Rectal smooth muscle tissue (tissue), 1 donor: ENCODE data around the gene RNPEPL1.
"Not testable (repeated sequence)": the region's sequence is repeated elsewhere in the genome, so short reads cannot be mapped to it uniquely, and the experiment has no call there.

Source experiments
- H3K27ac ChIP-seq: one replicate; pipeline ENCODE4 v1.7.0; 2013; ENCODE audit warnings: low read depth, low read length, inconsistent platforms
- H3K27me3 ChIP-seq: one replicate; pipeline ENCODE4 v1.7.0; 2013; ENCODE audit warnings: low read length; ENCODE audit not compliant: control insufficient read depth, insufficient read depth
- H3K36me3 ChIP-seq: one replicate; pipeline ENCODE4 v1.7.0; 2013; ENCODE audit warnings: low read length; ENCODE audit not compliant: control insufficient read depth, insufficient read depth
- H3K4me1 ChIP-seq: one replicate; pipeline ENCODE4 v1.7.0; 2013; ENCODE audit warnings: low read length; ENCODE audit not compliant: control insufficient read depth, insufficient read depth
- H3K4me3 ChIP-seq: one replicate; pipeline ENCODE4 v1.7.0; 2013; ENCODE audit warnings: low read length
- H3K9ac ChIP-seq: one replicate; pipeline ENCODE4 v1.7.0; 2013; ENCODE audit warnings: low read length

The RNPEPL1 gene

GRCh38 chr2:240526521-240526920 lies 41.8 kb upstream of the RNPEPL1 start:
- Histone ChIP-seq H3K27me3 (no peaks in the 10 kb centered on the region), H3K4me3 (no peak overlapping the region), H3K9ac (no peak overlapping the region), H3K4me1 (no peaks in the 10 kb centered on the region), H3K27ac (no peak overlapping the region), H3K36me3 (peaks cover 17% of the 10 kb centered on the region)

- no peaks in the 10 kb centered on the region for H3K4me1 ChIP-seq
- no peaks in the 10 kb centered on the region for H3K27me3 ChIP-seq
- no peak overlapping the region for H3K27ac ChIP-seq
- no peak overlapping the region for H3K4me3 ChIP-seq
- H3K36me3 ChIP-seq, result peaks cover 17% of the 10 kb centered on the region
- H3K9ac ChIP-seq, result no peak overlapping the region
These were observed 41.0 kb upstream of the RNPEPL1 start for GRCh38 chr2:240527153-240527750.

GRCh38 chr2:240528406-240529040 lies 39.8 kb upstream of the RNPEPL1 start:
- no peaks in the 10 kb centered on the region for H3K27me3 ChIP-seq
- no peak overlapping the region for H3K4me3 ChIP-seq
- no peak overlapping the region for H3K27ac ChIP-seq
- H3K36me3 ChIP-seq, result peaks cover 16% of the 10 kb centered on the region
- H3K9ac ChIP-seq, result no peak overlapping the region
- no peaks in the 10 kb centered on the region for H3K4me1 ChIP-seq

- Histone ChIP-seq H3K27me3 (no peaks in the 10 kb centered on the region), H3K9ac (no peak overlapping the region), H3K36me3 (peaks cover 12% of the 10 kb centered on the region)
These were observed 38.8 kb upstream of the RNPEPL1 start for GRCh38 chr2:240529344-240529999.

GRCh38 chr2:240530181-240530580 lies 38.1 kb upstream of the RNPEPL1 start:
- no peaks in the 10 kb centered on the region for H3K27me3 ChIP-seq
- no peaks in the 10 kb centered on the region for H3K4me1 ChIP-seq
- no peak overlapping the region for H3K9ac ChIP-seq
- H3K27ac ChIP-seq, result no peak overlapping the region
- H3K36me3 ChIP-seq, result peaks cover 10% of the 10 kb centered on the region
- no peak overlapping the region for H3K4me3 ChIP-seq

More at GRCh38 chr2:240529344-240529999, 38.8 kb upstream of the RNPEPL1 start:
- H3K27ac ChIP-seq, result no peak overlapping the region
- H3K4me3 ChIP-seq, result no peak overlapping the region
- no peaks in the 10 kb centered on the region for H3K4me1 ChIP-seq

- Histone ChIP-seq H3K27me3 (no peaks in the 10 kb centered on the region), H3K4me3 (no peak overlapping the region), H3K9ac (no peak overlapping the region), H3K27ac (no peak overlapping the region), H3K36me3 (peaks cover 4% of the 10 kb centered on the region), H3K4me1 (no peaks in the 10 kb centered on the region)
These were observed 37.2 kb upstream of the RNPEPL1 start for GRCh38 chr2:240531038-240531437.

- Histone ChIP-seq H3K36me3 (no peaks in the 10 kb centered on the region), H3K9ac (no peak overlapping the region), H3K27ac (no peak overlapping the region), H3K27me3 (no peaks in the 10 kb centered on the region), H3K4me3 (no peak overlapping the region), H3K4me1 (no peaks in the 10 kb centered on the region)
These were observed 36.1 kb upstream of the RNPEPL1 start for GRCh38 chr2:240532031-240532775.

GRCh38 chr2:240538031-240538780 lies 30.1 kb upstream of the RNPEPL1 start:
- H3K4me3 ChIP-seq, result no peak overlapping the region

GRCh38 chr2:240539101-240539500 lies 29.2 kb upstream of the RNPEPL1 start:
- not testable (repeated sequence) for H3K36me3 ChIP-seq, H3K27ac ChIP-seq, H3K27me3 ChIP-seq, H3K9ac ChIP-seq, H3K4me1 ChIP-seq, H3K4me3 ChIP-seq

More at GRCh38 chr2:240538031-240538780, 30.1 kb upstream of the RNPEPL1 start:
- Histone ChIP-seq H3K27me3 (no peaks in the 10 kb centered on the region), H3K9ac (no peak overlapping the region), H3K36me3 (no peaks in the 10 kb centered on the region), H3K27ac (no peak overlapping the region), H3K4me1 (no peaks in the 10 kb centered on the region)

GRCh38 chr2:240539906-240540305 lies 28.4 kb upstream of the RNPEPL1 start:
- Histone ChIP-seq H3K9ac (no peak overlapping the region), H3K36me3 (no peaks in the 10 kb centered on the region), H3K27me3 (no peaks in the 10 kb centered on the region), H3K27ac (no peak overlapping the region), H3K4me3 (no peak overlapping the region), H3K4me1 (no peaks in the 10 kb centered on the region)

- no peaks in the 10 kb centered on the region for H3K4me1 ChIP-seq
- H3K27ac ChIP-seq, result no peak overlapping the region
- no peak overlapping the region for H3K9ac ChIP-seq
- no peaks in the 10 kb centered on the region for H3K36me3 ChIP-seq
- no peak overlapping the region for H3K4me3 ChIP-seq
- no peaks in the 10 kb centered on the region for H3K27me3 ChIP-seq
These were observed 17.0 kb upstream of the RNPEPL1 start for GRCh38 chr2:240551288-240551687.

- H3K36me3 ChIP-seq, result no peaks in the 10 kb centered on the region
- no peak overlapping the region for H3K9ac ChIP-seq
- no peaks in the 10 kb centered on the region for H3K4me1 ChIP-seq
- H3K4me3 ChIP-seq, result no peak overlapping the region
- no peaks in the 10 kb centered on the region for H3K27me3 ChIP-seq
- H3K27ac ChIP-seq, result no peak overlapping the region
These were observed 16.5 kb upstream of the RNPEPL1 start for GRCh38 chr2:240551811-240552210.
